ENCODE results near the gene LTK.
"Not testable (repeated sequence)": the region's sequence is repeated elsewhere in the genome, so short reads cannot be mapped to it uniquely, and the experiment has no call there.

The LTK gene

DNA sequence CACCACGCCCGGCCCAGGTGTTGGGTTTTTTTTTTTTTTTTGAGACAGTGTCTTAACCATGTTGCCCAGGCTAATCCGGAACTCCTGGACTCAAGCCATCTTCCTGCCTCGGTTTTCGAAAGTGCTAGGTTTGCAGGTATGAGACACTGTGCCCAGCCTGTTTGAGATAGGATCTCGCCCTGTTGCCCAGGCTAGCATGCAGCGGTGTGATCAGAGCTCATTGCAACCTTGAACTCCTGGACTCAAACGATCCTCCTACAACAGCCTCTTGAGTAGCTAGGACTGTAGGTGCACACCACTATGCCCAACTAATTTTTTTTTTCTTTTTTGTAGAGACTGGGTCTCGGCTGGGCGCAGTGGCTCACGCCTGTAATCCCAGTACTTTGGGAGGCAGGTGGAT, 40.2 kb downstream of the LTK start:
- no peak for DNase-seq

DNA sequence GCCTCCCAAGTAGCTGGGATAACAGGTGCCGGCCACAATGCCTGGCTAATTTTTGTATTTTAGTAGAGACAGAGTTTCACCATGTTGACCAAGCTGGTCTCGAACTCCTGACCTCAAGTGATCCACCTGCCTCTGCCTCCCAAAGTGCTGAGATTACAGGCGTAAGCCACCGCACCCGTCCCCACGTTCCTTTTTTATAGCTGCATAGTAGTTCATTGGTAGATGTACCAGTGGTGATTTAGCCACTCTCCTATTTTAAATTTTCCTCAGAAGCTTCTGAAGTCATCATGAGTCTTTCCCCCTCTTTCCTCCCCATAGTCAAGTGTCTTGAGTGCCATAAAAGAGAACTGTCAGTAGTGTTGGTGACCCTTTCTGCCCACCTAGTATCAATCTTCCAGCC, 44.0 kb downstream of the LTK start:
- not testable (repeated sequence) for DNase-seq

DNA sequence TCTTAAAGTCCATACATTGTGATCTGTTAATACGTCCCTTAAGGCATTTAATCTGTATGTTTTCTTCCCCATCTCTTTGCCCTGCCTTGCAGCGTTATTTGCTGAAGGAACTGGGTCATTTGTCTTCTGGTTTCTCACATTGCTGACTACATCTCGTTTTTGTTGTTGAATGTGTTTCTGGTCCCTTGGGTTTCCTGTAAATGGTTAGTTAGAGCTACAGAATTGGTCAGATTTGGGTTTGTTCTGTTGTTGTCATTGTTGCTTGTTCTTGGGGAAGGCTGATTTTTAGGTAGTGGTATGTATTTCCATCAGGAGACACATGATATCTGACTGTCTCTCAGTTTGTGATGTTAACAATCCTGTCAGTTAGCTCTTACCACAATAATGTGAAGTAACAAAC, 46.9 kb downstream of the LTK start:
- no peak for DNase-seq

DNA sequence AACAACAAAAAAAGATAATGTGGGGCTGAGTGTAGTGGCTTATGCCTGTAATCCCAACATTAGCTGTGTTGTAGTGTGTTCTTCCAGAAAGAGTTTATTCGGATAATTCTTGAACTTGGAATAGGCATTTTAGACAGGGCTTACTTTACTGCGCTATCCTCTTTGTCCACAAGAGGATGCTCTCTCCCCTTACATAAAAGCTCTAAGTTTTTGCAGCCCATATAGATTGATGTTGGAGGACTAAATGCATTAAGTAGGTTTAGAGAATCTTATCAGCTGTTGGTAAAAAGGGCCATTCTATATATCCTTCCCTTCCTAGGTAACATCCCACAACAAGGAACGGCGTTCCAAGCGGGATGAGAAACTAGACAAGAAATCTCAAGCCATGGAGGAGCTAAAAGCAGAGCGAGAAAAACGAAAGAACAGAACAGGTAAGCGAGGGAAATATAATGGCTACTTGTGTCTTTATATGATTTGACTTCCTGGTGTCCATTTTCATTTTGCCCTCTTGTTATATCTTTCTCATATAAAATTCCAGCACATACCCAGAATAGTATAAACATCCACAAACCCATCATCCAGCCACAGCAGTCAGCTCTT, 47.7 kb downstream of the LTK start:
- DNase-seq = no peak

DNA sequence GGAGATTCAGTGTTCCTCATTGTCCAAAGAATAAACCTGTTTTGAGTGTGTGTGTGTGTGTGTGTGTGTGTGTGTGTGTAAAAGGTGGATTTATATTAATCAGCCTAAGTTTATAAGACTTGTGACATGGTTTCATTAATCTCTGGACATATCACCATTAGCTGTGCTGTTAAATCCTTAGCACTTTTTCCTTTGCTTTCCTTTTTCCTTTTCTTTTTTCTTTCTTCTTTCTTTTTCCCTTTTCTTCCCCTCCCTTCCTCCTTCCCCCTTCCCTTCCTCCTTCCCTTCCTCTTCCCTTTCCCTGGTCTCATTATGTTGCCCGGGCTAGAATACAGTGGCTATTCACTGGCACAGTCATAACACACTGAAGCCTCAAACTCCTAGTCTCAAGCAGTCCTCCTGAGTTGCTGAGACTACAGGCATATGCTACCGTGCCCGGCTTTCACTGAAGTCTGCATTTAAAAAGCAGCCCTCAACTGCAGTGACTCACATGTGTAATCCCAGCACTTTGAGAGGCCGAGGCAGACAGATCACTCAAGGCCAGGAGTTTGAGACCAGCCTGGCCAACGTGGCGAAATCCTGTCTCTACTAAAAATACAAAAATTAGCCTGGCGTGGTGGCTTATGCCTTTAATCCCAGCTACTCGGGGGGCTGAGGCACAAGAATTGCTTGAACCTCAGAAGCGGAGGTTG, 48.6 kb downstream of the LTK start:
- DNase-seq = no peak

DNA sequence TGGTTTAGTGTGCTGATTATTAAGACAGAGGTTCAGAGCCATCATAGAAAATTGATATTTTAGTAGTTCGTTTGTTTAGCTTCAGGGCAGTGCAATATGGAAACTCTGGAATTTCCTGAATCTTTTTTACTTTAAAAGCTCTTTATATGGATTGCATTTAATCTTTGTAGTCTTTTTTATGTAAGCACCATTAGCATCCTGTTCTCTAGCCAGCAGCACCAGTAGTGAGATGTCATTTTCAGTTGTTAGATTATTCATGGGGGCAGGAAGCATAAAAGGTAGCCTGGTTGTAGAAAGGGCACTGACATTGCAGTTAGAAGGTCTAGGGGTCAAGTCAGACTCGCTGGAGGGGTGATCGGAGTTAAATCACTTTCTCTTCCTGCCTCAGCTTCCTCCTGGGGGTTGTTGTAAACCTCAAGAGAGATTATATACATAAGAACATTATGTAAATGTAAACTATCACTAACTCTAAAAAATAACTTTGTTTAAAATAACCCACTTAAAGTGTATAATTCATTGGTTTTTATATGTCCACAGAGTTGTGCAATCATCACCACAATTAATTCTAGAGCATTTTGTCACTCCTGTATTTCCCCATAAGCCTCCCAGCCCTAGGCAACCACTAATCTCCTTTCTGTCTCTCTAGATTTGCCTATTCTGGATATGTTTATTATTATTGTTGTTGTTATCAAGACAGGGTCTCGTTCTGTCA, 51.4 kb downstream of the LTK start:
- DNase-seq = no peak

Measured in NCI-H2029 (cell line).